Astrocyte of the spinal cord (primary cell): ENCODE measurements around the gene CEP68.

Source experiments
- DNase-seq: peaks from one replicate; pipeline ENCODE4 v3.0.0; 2011; ENCODE audit warnings: low read depth, low spot score
- H3K4me3 ChIP-seq: 2 replicates; pipeline ENCODE4 v1.5.1; 2011; ENCODE audit warnings: low read depth, mild to moderate bottlenecking, low read length, moderate library complexity
- CTCF ChIP-seq: IDR thresholded peaks from 2 replicates; pipeline ENCODE4 v1.5.1; 2012; ENCODE audit warnings: low read depth, mild to moderate bottlenecking, low read length, inconsistent platforms
- in situ Hi-C: cut with HindIII; loops from 2 replicates; pipeline ENCODE4 v1.10.0; 2017; ENCODE audit warnings: low sequenced_read_pairs

Gene CEP68

GRCh38 chr2:65055422-65056214, 598 bp upstream of the CEP68 start:
- H3K4me3 ChIP-seq: peak overlapping the region; percentile 74
- DNase-seq: no peak
- in situ Hi-C loops: no loop called here
- TF ChIP-seq CTCF: no peak

GRCh38 chr2:65057054-65057375, 799 bp downstream of the CEP68 start:
- no peak for TF ChIP-seq CTCF
- DNase-seq: no peak
- peak overlapping the region; percentile 74 for H3K4me3 ChIP-seq
- in situ Hi-C loops: no loop called here

- no peak for TF ChIP-seq CTCF
- H3K4me3 ChIP-seq: peak overlapping the region; percentile 74
- peak; percentile 50 for DNase-seq
- in situ Hi-C loops: no loop called here
Measured at GRCh38 chr2:65057391-65058052, 1.3 kb downstream of the CEP68 start.

GRCh38 chr2:65059071-65059470, 2.9 kb downstream of the CEP68 start:
- TF ChIP-seq CTCF: no peak
- in situ Hi-C loops: no loop called here
- no peak for DNase-seq
- no peak overlapping the region for H3K4me3 ChIP-seq

- no peak for DNase-seq
- TF ChIP-seq CTCF: no peak
- H3K4me3 ChIP-seq: no peak overlapping the region
- in situ Hi-C loops: no loop called here
Measured at GRCh38 chr2:65061146-65061909, 5.1 kb downstream of the CEP68 start.

- in situ Hi-C loops: no loop called here
- no peak for TF ChIP-seq CTCF
- no peak overlapping the region for H3K4me3 ChIP-seq
- no peak for DNase-seq
Measured at GRCh38 chr2:65061910-65062339, 5.7 kb downstream of the CEP68 start.
